ENCODE results near the gene AUP1. TPM values are rescaled to one million over a fixed set of nuclear protein-coding genes. Genes with fewer than 3 reads are reported as not detected.

AUP1 gene
- total RNA-seq, 5 donors from 2014 or later (not counting 1 experiment from before 2014, with no cell fraction given): 144 to 167 (median 149) TPM

GRCh38 chr2:74550231-74550630 is 20.7 kb upstream of the AUP1 start:
- Histone ChIP-seq H3K4me1 (ENCODE audit: control insufficient read depth in 1 of 2, extremely low read depth in 1 of 2, insufficient read depth in 2 of 2, low read length in 2 of 2) (peaks cover 2 to 30% of the 10 kb centered on the region in 2 experiments), H3K27ac (ENCODE audit: low read length) (no peak overlapping the region), H3K9me3 (no peaks in the 10 kb centered on the region), H3K36me3 (ENCODE audit: control insufficient read depth in 2 of 2, extremely low read depth in 1 of 2, insufficient read depth in 1 of 2, low read length in 1 of 2) (no peaks in the 10 kb centered on the region), H3K4me3 (ENCODE audit: control insufficient read depth in 1 of 2, extremely low read depth in 1 of 2, low read length in 1 of 2) (no peak overlapping the region), H3K27me3 (replicated peaks in 1 of 2; ENCODE audit: control insufficient read depth in 2 of 2, extremely low read depth in 1 of 2, insufficient read depth in 2 of 2, low read length in 1 of 2) (peaks cover 0 to 45% of the 10 kb centered on the region in 2 experiments)
- 93% methylated on average over 6 of the region's 7 CpGs for WGBS (ENCODE audit: insufficient coverage)
- Mint-ChIP-seq H3K9me3 (no peaks in the 10 kb centered on the region), H3K36me3 (no peaks in the 10 kb centered on the region), H3K27me3 (peaks cover 42 to 50% of the 10 kb centered on the region in 2 donors), H3K4me3 (peak overlapping the region in 1 of 3 donors; percentile 65), H3K4me1 (peaks cover 11 to 16% (median 15%) of the 10 kb centered on the region in 3 donors), H3K27ac (no peak overlapping the region)
- ChIA-PET POLR2A (interaction anchor here in 1 of 2 donors (0.6 kb wide), 1 partner anchor 48 kb away, joined by 3 read pairs; no protein-coding TSS in a partner anchor), CTCF (no interaction called here)
- ATAC-seq (replicated peaks in 1 of 4) (no peak), DNase-seq (no peak)

- Histone ChIP-seq H3K27me3 (replicated peaks in 1 of 2; ENCODE audit: control insufficient read depth in 2 of 2, extremely low read depth in 1 of 2, insufficient read depth in 2 of 2, low read length in 1 of 2) (peaks cover 0 to 43% of the 10 kb centered on the region in 2 experiments), H3K27ac (ENCODE audit: low read length) (no peak overlapping the region), H3K4me1 (ENCODE audit: control insufficient read depth in 1 of 2, extremely low read depth in 1 of 2, insufficient read depth in 2 of 2, low read length in 2 of 2) (peaks cover 2 to 23% of the 10 kb centered on the region in 2 experiments), H3K4me3 (ENCODE audit: control insufficient read depth in 1 of 2, extremely low read depth in 1 of 2, low read length in 1 of 2) (peak overlapping the region; percentile 40 to 62), H3K9me3 (no peaks in the 10 kb centered on the region), H3K36me3 (ENCODE audit: control insufficient read depth in 2 of 2, extremely low read depth in 1 of 2, insufficient read depth in 1 of 2, low read length in 1 of 2) (no peaks in the 10 kb centered on the region)
- CTCF ChIA-PET: no interaction called here
- Mint-ChIP-seq H3K4me3 (peak overlapping the region; percentile 53 to 78 (median 55)), H3K9me3 (no peaks in the 10 kb centered on the region), H3K27ac (no peak overlapping the region), H3K27me3 (peaks cover 45 to 50% of the 10 kb centered on the region in 2 donors), H3K36me3 (no peaks in the 10 kb centered on the region), H3K4me1 (peaks cover 10 to 16% (median 15%) of the 10 kb centered on the region in 3 donors)
- POLR2A ChIA-PET: no interaction called here
- peak in 3 of 4 experiments; percentile 24 to 47 (median 39) for ATAC-seq (replicated peaks in 1 of 4)
- DNase-seq: no peak
- 6% methylated on average over 85 of the region's 85 CpGs for WGBS (ENCODE audit: insufficient coverage)
These were observed 19.7 kb upstream of the AUP1 start for GRCh38 chr2:74548900-74549826.

GRCh38 chr2:74548285-74548899 is 18.9 kb upstream of the AUP1 start:
- peaks cover 2 to 15% of the 10 kb centered on the region in 2 experiments for H3K4me1 ChIP-seq (ENCODE audit: control insufficient read depth in 1 of 2, extremely low read depth in 1 of 2, insufficient read depth in 2 of 2, low read length in 2 of 2)
- no peaks in the 10 kb centered on the region for H3K36me3 Mint-ChIP-seq
- peak overlapping the region in 1 of 2 donors; percentile 47 for H3K27ac Mint-ChIP-seq
- WGBS (ENCODE audit: insufficient coverage): 36% methylated on average over 26 of the region's 26 CpGs
- H3K27me3 Mint-ChIP-seq: peaks cover 47 to 50% of the 10 kb centered on the region in 2 donors
- ATAC-seq (replicated peaks in 1 of 4) (no peak), DNase-seq (no peak)
- H3K27ac ChIP-seq (ENCODE audit: low read length): no peak overlapping the region
- no peaks in the 10 kb centered on the region for H3K9me3 ChIP-seq
- peak overlapping the region; percentile 58 to 78 (median 65) for H3K4me3 Mint-ChIP-seq
- no peaks in the 10 kb centered on the region for H3K9me3 Mint-ChIP-seq
- H3K4me3 ChIP-seq (ENCODE audit: control insufficient read depth in 1 of 2, extremely low read depth in 1 of 2, low read length in 1 of 2): peak overlapping the region in 1 of 2 donors; percentile 62
- peaks cover 10 to 14% (median 11%) of the 10 kb centered on the region in 3 donors for H3K4me1 Mint-ChIP-seq
- H3K36me3 ChIP-seq (ENCODE audit: control insufficient read depth in 2 of 2, extremely low read depth in 1 of 2, insufficient read depth in 1 of 2, low read length in 1 of 2): no peaks in the 10 kb centered on the region
- CTCF ChIA-PET: no interaction called here
- peaks cover 0 to 40% of the 10 kb centered on the region in 2 experiments for H3K27me3 ChIP-seq (replicated peaks in 1 of 2; ENCODE audit: control insufficient read depth in 2 of 2, extremely low read depth in 1 of 2, insufficient read depth in 2 of 2, low read length in 1 of 2)
- POLR2A ChIA-PET: no interaction called here

DNA sequence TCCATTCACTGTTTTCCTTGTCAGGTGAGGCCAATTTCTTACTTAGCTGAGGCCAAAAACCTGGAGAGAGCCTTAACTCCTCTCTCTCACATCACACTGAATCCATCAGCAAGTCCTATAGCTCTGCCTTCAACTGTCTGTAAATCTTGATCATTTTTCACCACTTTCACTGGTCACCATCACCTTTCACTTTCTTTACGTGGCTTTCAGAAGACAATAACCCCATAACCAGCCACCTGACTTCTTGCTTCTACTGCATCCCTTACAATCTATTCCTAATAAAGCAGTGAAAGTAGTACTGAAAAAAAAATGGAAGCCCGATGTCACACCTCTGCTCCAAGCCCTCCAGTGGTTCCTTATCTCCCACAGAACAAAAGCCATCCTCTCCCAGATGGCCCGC is 16.5 kb upstream of the AUP1 start:
- WGBS (ENCODE audit: insufficient coverage): 100% methylated on average over 1 of the region's 3 CpGs
- Mint-ChIP-seq H3K27ac (no peak overlapping the region), H3K36me3 (no peaks in the 10 kb centered on the region), H3K27me3 (peaks cover 53 to 55% of the 10 kb centered on the region in 2 donors), H3K9me3 (no peaks in the 10 kb centered on the region), H3K4me1 (peaks cover 10% of the 10 kb centered on the region in 3 donors), H3K4me3 (no peak overlapping the region)
- Histone ChIP-seq H3K4me1 (ENCODE audit: control insufficient read depth in 1 of 2, extremely low read depth in 1 of 2, insufficient read depth in 2 of 2, low read length in 2 of 2) (peaks cover 2 to 12% of the 10 kb centered on the region in 2 experiments), H3K36me3 (ENCODE audit: control insufficient read depth in 2 of 2, extremely low read depth in 1 of 2, insufficient read depth in 1 of 2, low read length in 1 of 2) (no peaks in the 10 kb centered on the region), H3K27ac (ENCODE audit: low read length) (no peak overlapping the region), H3K4me3 (ENCODE audit: control insufficient read depth in 1 of 2, extremely low read depth in 1 of 2, low read length in 1 of 2) (no peak overlapping the region), H3K27me3 (replicated peaks in 1 of 2; ENCODE audit: control insufficient read depth in 2 of 2, extremely low read depth in 1 of 2, insufficient read depth in 2 of 2, low read length in 1 of 2) (peaks cover 0 to 43% of the 10 kb centered on the region in 2 experiments), H3K9me3 (no peaks in the 10 kb centered on the region)
- CTCF ChIA-PET: no interaction called here
- DNase-seq: no peak
- POLR2A ChIA-PET: no interaction called here
- no peak for ATAC-seq (replicated peaks in 1 of 4)

DNA sequence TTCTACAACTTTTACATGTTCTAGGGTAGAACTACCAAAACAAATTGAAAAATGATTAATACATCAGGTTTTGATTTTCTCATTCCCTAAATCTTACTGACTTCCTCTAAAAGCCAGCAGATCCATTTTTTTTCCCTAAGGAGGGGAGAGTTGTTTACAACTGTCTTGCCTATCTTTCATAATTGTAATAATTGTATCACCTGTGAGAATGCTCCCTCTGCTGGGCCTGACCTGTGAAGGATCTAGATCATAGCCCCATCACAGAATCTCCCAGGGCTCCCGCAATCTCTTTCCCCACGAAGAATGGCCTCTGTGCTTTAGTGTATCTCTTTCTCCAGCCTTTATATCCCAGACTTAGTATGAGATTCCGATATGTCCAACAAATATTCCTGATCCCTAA is 15.1 kb upstream of the AUP1 start:
- 68% methylated on average over 3 of the region's 3 CpGs for WGBS (ENCODE audit: insufficient coverage)
- Mint-ChIP-seq H3K27ac (no peak overlapping the region), H3K4me3 (no peak overlapping the region), H3K36me3 (no peaks in the 10 kb centered on the region), H3K9me3 (no peaks in the 10 kb centered on the region), H3K27me3 (peaks cover 48 to 49% of the 10 kb centered on the region in 2 donors), H3K4me1 (peaks cover 9 to 10% (median 10%) of the 10 kb centered on the region in 3 donors)
- peak in 1 of 35 experiments; percentile 46 for DNase-seq
- no peak overlapping the region for H3K4me3 ChIP-seq (ENCODE audit: control insufficient read depth in 1 of 2, extremely low read depth in 1 of 2, low read length in 1 of 2)
- peaks cover 2 to 12% of the 10 kb centered on the region in 2 experiments for H3K4me1 ChIP-seq (ENCODE audit: control insufficient read depth in 1 of 2, extremely low read depth in 1 of 2, insufficient read depth in 2 of 2, low read length in 2 of 2)
- no peak overlapping the region for H3K27ac ChIP-seq (ENCODE audit: low read length)
- CTCF ChIA-PET: no interaction called here
- H3K9me3 ChIP-seq: no peaks in the 10 kb centered on the region
- H3K27me3 ChIP-seq (replicated peaks in 1 of 2; ENCODE audit: control insufficient read depth in 2 of 2, extremely low read depth in 1 of 2, insufficient read depth in 2 of 2, low read length in 1 of 2): peaks cover 0 to 45% of the 10 kb centered on the region in 2 experiments
- POLR2A ChIA-PET: no interaction called here
- ATAC-seq (replicated peaks in 1 of 4): peak in 2 of 4 experiments; percentile 42
- H3K36me3 ChIP-seq (ENCODE audit: control insufficient read depth in 2 of 2, extremely low read depth in 1 of 2, insufficient read depth in 1 of 2, low read length in 1 of 2): no peaks in the 10 kb centered on the region

GRCh38 chr2:74542978-74543377 is 13.5 kb upstream of the AUP1 start:
- Mint-ChIP-seq H3K27me3 (peaks cover 45 to 54% of the 10 kb centered on the region in 2 donors), H3K4me1 (no peaks in the 10 kb centered on the region), H3K4me3 (no peak overlapping the region), H3K27ac (no peak overlapping the region), H3K9me3 (no peaks in the 10 kb centered on the region), H3K36me3 (no peaks in the 10 kb centered on the region)
- ATAC-seq (replicated peaks in 1 of 4) (no peak), DNase-seq (no peak)
- Histone ChIP-seq H3K4me1 (ENCODE audit: control insufficient read depth in 1 of 2, extremely low read depth in 1 of 2, insufficient read depth in 2 of 2, low read length in 2 of 2) (no peaks in the 10 kb centered on the region), H3K4me3 (ENCODE audit: control insufficient read depth in 1 of 2, extremely low read depth in 1 of 2, low read length in 1 of 2) (no peak overlapping the region), H3K27me3 (replicated peaks in 1 of 2; ENCODE audit: control insufficient read depth in 2 of 2, extremely low read depth in 1 of 2, insufficient read depth in 2 of 2, low read length in 1 of 2) (peaks cover 0 to 41% of the 10 kb centered on the region in 2 experiments), H3K9me3 (no peaks in the 10 kb centered on the region), H3K27ac (ENCODE audit: low read length) (no peak overlapping the region), H3K36me3 (ENCODE audit: control insufficient read depth in 2 of 2, extremely low read depth in 1 of 2, insufficient read depth in 1 of 2, low read length in 1 of 2) (no peaks in the 10 kb centered on the region)
- no CpG with 5 or more reads among the region's 1 CpG for WGBS (ENCODE audit: insufficient coverage)
- CTCF ChIA-PET: no interaction called here
- POLR2A ChIA-PET: no interaction called here
